MM.1S (cell line): ENCODE measurements around the gene EDEM3.

Source experiments
- EZH2 ChIP-seq: fragments of 300-600 bp; sonication (generic); optimal IDR thresholded peaks from 2 replicates; pipeline ENCODE3; 2017; ENCODE audit warnings: low read depth, mild to moderate bottlenecking, antibody characterized with exemption, low read length, mixed read lengths
- EZH2phosphoT487 ChIP-seq: fragments of 300-600 bp; sonication (generic); IDR thresholded peaks from 2 replicates; pipeline ENCODE4 v1.6.1; 2018; ENCODE audit warnings: antibody characterized with exemption, low read length
- TF ChIP-seq, protein P1 (sequence below): fragments of 300-600 bp; sonication (generic); IDR thresholded peaks from 2 replicates; pipeline ENCODE4 v1.5.1; 2016; ENCODE audit warnings: antibody characterized with exemption, low read length, mixed read lengths

DNA sequence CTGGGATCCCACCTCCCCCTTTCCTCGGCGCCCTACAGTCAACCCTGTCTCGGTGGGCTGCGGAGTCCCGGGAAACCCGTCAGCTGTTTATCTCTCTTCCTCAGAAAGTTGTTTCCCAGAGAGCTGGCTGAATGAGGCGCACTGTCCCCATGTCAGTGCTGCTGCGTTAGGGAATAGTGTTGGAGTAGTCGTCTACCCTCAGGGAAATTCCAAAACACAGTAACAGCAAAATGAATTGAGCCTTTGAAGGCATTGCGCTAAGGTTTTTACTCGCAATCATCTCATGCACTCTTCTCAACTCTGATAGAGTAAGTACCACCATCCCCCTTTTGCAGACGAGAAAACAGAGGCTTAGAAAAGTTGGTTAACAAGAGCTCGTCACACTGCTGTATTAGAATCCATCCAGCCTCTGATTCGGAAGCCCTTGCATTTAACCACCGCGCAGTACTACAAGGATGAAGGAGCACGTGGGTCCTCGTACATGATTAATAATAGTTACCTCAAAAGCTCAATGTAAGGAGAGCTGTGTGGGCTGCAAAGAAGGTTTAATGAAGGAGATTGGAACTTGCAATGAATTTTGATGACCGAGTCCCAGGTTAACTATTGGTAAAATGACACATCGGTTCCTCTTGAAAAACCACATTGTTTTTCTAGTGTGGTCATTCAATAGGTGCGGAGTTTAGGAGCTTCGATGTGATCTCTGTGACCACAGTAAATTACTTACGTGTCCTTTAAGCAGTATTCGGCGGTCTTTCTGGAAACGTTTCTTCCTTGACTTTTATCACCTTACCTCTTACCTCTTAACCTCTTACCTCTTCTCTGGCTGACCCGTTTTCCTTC, 788 bp upstream of the EDEM3 start:
- TF ChIP-seq, protein P1, sequence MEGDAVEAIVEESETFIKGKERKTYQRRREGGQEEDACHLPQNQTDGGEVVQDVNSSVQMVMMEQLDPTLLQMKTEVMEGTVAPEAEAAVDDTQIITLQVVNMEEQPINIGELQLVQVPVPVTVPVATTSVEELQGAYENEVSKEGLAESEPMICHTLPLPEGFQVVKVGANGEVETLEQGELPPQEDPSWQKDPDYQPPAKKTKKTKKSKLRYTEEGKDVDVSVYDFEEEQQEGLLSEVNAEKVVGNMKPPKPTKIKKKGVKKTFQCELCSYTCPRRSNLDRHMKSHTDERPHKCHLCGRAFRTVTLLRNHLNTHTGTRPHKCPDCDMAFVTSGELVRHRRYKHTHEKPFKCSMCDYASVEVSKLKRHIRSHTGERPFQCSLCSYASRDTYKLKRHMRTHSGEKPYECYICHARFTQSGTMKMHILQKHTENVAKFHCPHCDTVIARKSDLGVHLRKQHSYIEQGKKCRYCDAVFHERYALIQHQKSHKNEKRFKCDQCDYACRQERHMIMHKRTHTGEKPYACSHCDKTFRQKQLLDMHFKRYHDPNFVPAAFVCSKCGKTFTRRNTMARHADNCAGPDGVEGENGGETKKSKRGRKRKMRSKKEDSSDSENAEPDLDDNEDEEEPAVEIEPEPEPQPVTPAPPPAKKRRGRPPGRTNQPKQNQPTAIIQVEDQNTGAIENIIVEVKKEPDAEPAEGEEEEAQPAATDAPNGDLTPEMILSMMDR = no peak
- TF ChIP-seq EZH2 (no peak), EZH2phosphoT487 (no peak)
